Keratinocyte (primary cell): ENCODE measurements around the gene SYT8. TPM values are rescaled to one million over a fixed set of nuclear protein-coding genes. Genes with fewer than 3 reads are reported as not detected.

Source experiments
- DNase-seq: peaks from one replicate; pipeline ENCODE4 v3.0.0-alpha.2; 2011; ENCODE audit warnings: low read depth, missing footprints, low spot score
- FAIRE-seq: peaks from 2 replicates; lab custom pipeline; 2011; peaks lifted over from hg19 to GRCh38; lab: Jason Lieb, UNC
- H2AFZ ChIP-seq: 2 replicates; pipeline ENCODE4 v1.6.0; 2012; ENCODE audit warnings: low read length, control low read depth, inconsistent platforms; ENCODE audit not compliant: control insufficient read depth
- H3K27ac ChIP-seq: 2 replicates; pipeline ENCODE4 v1.5.1; 2011; ENCODE audit warnings: low read length; ENCODE audit not compliant: control insufficient read depth, insufficient read depth
- H3K27me3 ChIP-seq: 3 replicates; pipeline ENCODE4 v1.6.0; 2011; ENCODE audit warnings: low read length; ENCODE audit not compliant: control insufficient read depth, insufficient read depth; ENCODE audit errors: extremely low read depth
- H3K36me3 ChIP-seq, 2 experiments: 2 replicates in 1 of 2; 3 replicates in 1 of 2; pipeline ENCODE4 v1.5.1; 2011; ENCODE audit warnings: low read length in 2 of 2, mild to moderate bottlenecking in 1 of 2; ENCODE audit not compliant: control insufficient read depth in 2 of 2, insufficient read depth in 2 of 2; ENCODE audit errors: extremely low read depth in 1 of 2
- H3K4me1 ChIP-seq: 3 replicates; pipeline ENCODE4 v1.5.1; 2011; ENCODE audit warnings: low read length; ENCODE audit not compliant: control insufficient read depth, insufficient read depth; ENCODE audit errors: extremely low read depth
- H3K4me2 ChIP-seq: 3 replicates; pipeline ENCODE4 v1.6.0; 2011; ENCODE audit warnings: low read depth, low read length; ENCODE audit not compliant: control insufficient read depth, insufficient read depth; ENCODE audit errors: extremely low read depth
- H3K4me3 ChIP-seq, 3 experiments: fragments of 200-600 bp in 1 of 3; sonication (generic) in 1 of 3; 2 replicates in 2 of 3; 3 replicates in 1 of 3; pipeline ENCODE4 v1.5.1; 2011 to 2016; ENCODE audit warnings: low read length in 3 of 3, mild to moderate bottlenecking in 3 of 3, control low read depth in 2 of 3, inconsistent platforms in 1 of 3, low read depth in 1 of 3, mixed read lengths in 1 of 3, mixed run types in 1 of 3, moderate library complexity in 1 of 3; ENCODE audit not compliant: control insufficient read depth in 2 of 3, insufficient read depth in 2 of 3; ENCODE audit errors: extremely low read depth in 1 of 3
- H3K79me2 ChIP-seq: 2 replicates; pipeline ENCODE4 v1.6.0; 2012; ENCODE audit warnings: low read length; ENCODE audit not compliant: control insufficient read depth, insufficient read depth
- H3K9ac ChIP-seq: 3 replicates; pipeline ENCODE4 v1.6.0; 2011; ENCODE audit warnings: low read length; ENCODE audit not compliant: control insufficient read depth, insufficient read depth; ENCODE audit errors: extremely low read depth
- H3K9me1 ChIP-seq: 3 replicates; pipeline ENCODE4 v1.6.0; 2011; ENCODE audit warnings: low read length; ENCODE audit not compliant: control insufficient read depth, insufficient read depth; ENCODE audit errors: extremely low read depth
- H3K9me3 ChIP-seq: 2 replicates; pipeline ENCODE4 v1.5.1; 2012; ENCODE audit warnings: low read depth, low read length; ENCODE audit not compliant: control insufficient read depth
- H4K20me1 ChIP-seq: 3 replicates; pipeline ENCODE4 v1.6.0; 2011; ENCODE audit warnings: low read length; ENCODE audit not compliant: control insufficient read depth, insufficient read depth; ENCODE audit errors: extremely low read depth
- EZH2 ChIP-seq: IDR thresholded peaks from one replicate; pipeline ENCODE4 v1.6.1; 2012; ENCODE audit warnings: inconsistent platforms, mild to moderate bottlenecking, low read length, moderate library complexity
- dilution Hi-C: fragments of 300-500 bp; cut with MboI; formaldehyde crosslinking; loops from one replicate; pipeline ENCODE4 v1.7.0; 2020; ENCODE audit warnings: low sequenced_read_pairs; ENCODE audit not compliant: extremely low pct_ligation_motif_present
- polyA plus RNA-seq, 5 experiments: library from polyadenylated mRNA; depleted of rRNA in 3 of 5; stranded (reverse) in 3 of 5; stranded (forward) in 1 of 5; unstranded in 1 of 5; fragments of >200 nt; gene quantifications; 1 replicate in 1 of 5; 2 replicates in 3 of 5; 3 replicates in 1 of 5; pipeline versions ENCODE4 v1.2.1 to v1.2.3, GENCODE V29; 2011 to 2012; ENCODE audit warnings: missing spikeins in 2 of 5, low read depth in 1 of 5, low replicate concordance in 1 of 5
- TF ChIP-seq, protein P1 (sequence below), 3 experiments: IDR thresholded peaks in 1 of 3; conservative IDR thresholded peaks in 1 of 3; optimal IDR thresholded peaks in 1 of 3; 2 replicates in 2 of 3; 3 replicates in 1 of 3; pipeline versions ENCODE3 to v1.5.1; 2011; ENCODE audit warnings: low read length in 3 of 3, mild to moderate bottlenecking in 3 of 3, moderate library complexity in 2 of 3, control low read depth in 1 of 3, inconsistent platforms in 1 of 3; ENCODE audit not compliant: insufficient read depth in 2 of 3; ENCODE audit errors: extremely low read depth in 1 of 3

SYT8 gene
- polyA plus RNA-seq, 1 donor (not counting 4 experiments of a cell fraction or from before 2014, with no cell fraction given): 19.3 TPM

DNA sequence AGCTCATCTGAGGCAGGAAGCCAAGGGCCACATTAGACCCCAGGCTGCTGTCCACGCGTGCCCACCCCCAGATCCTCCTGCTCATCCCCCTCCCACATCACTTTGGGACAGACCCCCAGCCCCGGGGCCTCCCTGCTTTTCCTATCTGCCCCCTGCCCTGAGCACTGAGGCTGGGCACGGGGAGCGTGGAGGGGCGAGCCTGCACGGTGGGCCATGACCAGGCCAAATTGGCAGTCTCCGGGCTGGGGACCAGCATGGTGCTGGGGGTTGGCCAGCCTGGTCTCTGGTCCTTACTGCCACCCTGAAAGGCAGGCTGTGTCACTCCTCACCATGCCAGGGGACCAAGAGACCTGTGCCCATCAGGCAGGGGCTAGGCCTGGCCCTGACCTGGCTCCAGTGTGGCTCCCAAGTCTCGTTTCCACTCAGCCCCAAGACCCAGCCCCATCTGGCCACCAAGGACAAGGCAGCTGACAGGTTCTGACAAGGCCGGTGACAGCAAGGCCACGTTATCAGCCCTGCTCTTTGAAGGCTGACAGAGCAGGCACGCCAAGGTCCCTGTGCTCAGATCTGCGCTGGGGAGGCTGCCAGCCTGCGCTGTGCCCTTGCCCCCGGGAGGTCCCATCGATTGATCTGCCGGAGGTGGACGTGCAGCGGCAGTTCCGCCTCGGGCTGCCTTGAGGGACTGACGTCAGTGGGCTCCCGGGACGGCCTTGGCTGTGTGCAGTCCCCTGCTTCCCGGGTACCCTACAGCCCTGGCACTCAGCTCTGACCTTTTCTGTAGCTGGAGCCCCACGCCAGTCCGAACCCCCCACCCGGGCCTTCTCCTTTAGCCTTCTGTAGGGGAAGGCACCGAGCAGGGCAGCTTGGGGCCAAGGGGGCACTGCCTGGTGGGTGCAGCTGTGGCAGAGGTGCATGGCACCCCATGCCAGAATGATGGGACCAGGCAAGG, 7.6 kb downstream of the SYT8 start:
- FAIRE-seq: no peak
- no peaks in the 10 kb centered on the region for H3K9me3 ChIP-seq
- H3K9me1 ChIP-seq: no peaks in the 10 kb centered on the region
- no peaks in the 10 kb centered on the region for H3K36me3 ChIP-seq
- DNase-seq: no peak
- H3K4me2 ChIP-seq: peak overlapping the region; percentile 73
- H3K27ac ChIP-seq: peak overlapping the region; percentile 14
- peaks cover 35% of the 10 kb centered on the region for H3K4me1 ChIP-seq
- no peaks in the 10 kb centered on the region for H3K27me3 ChIP-seq
- no peak overlapping the region for H3K4me3 ChIP-seq
- no peak for TF ChIP-seq EZH2
- TF ChIP-seq, protein P1, sequence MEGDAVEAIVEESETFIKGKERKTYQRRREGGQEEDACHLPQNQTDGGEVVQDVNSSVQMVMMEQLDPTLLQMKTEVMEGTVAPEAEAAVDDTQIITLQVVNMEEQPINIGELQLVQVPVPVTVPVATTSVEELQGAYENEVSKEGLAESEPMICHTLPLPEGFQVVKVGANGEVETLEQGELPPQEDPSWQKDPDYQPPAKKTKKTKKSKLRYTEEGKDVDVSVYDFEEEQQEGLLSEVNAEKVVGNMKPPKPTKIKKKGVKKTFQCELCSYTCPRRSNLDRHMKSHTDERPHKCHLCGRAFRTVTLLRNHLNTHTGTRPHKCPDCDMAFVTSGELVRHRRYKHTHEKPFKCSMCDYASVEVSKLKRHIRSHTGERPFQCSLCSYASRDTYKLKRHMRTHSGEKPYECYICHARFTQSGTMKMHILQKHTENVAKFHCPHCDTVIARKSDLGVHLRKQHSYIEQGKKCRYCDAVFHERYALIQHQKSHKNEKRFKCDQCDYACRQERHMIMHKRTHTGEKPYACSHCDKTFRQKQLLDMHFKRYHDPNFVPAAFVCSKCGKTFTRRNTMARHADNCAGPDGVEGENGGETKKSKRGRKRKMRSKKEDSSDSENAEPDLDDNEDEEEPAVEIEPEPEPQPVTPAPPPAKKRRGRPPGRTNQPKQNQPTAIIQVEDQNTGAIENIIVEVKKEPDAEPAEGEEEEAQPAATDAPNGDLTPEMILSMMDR (optimal IDR thresholded peaks at IDR 0.05 in 1 of 3, IDR thresholded peaks at IDR 0.05 in 1 of 3, conservative IDR thresholded peaks at IDR 0.05 in 1 of 3; ENCODE audit: extremely low read depth in 1 of 3, insufficient read depth in 2 of 3, low read length in 3 of 3): no peak
- no peaks in the 10 kb centered on the region for H4K20me1 ChIP-seq
- dilution Hi-C loops: no loop called here
- H3K79me2 ChIP-seq: no peaks in the 10 kb centered on the region
- H3K9ac ChIP-seq: no peak overlapping the region
- no peak overlapping the region for H2AFZ ChIP-seq

DNA sequence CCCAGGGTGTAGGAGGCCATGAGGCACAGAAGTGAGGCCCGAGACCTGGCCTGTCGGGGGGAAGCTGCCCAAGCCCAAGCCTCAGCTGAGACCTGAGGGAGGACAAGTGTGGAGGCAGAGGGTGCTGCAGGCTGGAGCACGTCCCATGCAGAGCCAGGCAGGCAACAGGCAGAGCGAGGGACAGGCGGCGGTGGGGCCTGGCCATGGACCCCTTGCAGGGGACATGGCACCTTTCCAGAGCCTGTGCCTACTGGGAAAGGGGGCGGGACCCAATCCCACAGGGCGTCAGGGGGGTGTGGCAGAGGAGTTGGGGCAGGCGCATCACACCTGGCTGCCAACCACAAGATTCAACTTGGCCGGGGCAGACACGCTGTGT, 8.3 kb downstream of the SYT8 start:
- dilution Hi-C loops: no loop called here
- no peak for DNase-seq
- H3K9ac ChIP-seq: peak overlapping the region; percentile 50

More for the DNA sequence above, 8.3 kb downstream of the SYT8 start:
- no peak overlapping the region for H3K4me3 ChIP-seq
- TF ChIP-seq, protein P1 (optimal IDR thresholded peaks at IDR 0.05 in 1 of 3, IDR thresholded peaks at IDR 0.05 in 1 of 3, conservative IDR thresholded peaks at IDR 0.05 in 1 of 3; ENCODE audit: extremely low read depth in 1 of 3, insufficient read depth in 2 of 3, low read length in 3 of 3): no peak
- TF ChIP-seq EZH2: no peak
- H3K4me1 ChIP-seq: peaks cover 32% of the 10 kb centered on the region
- no peaks in the 10 kb centered on the region for H3K9me1 ChIP-seq
- H3K4me2 ChIP-seq: peak overlapping the region; percentile 73
- no peaks in the 10 kb centered on the region for H4K20me1 ChIP-seq
- H3K27me3 ChIP-seq: no peaks in the 10 kb centered on the region
- H3K27ac ChIP-seq: peak overlapping the region; percentile 14
- no peaks in the 10 kb centered on the region for H3K9me3 ChIP-seq
- H3K79me2 ChIP-seq: no peaks in the 10 kb centered on the region
- H2AFZ ChIP-seq: no peak overlapping the region
- no peaks in the 10 kb centered on the region for H3K36me3 ChIP-seq
- FAIRE-seq: peak; percentile 20
